HEK293 (cell line): ENCODE results near the gene NKAP.
A peak's percentile ranks its signal among the peaks of the same experiment; 100 is the strongest.

Experiments
- CTCF ChIA-PET: fragments of 350-600 bp; formaldehyde crosslinking; extraction: SDS; loops from one replicate; lab custom pipeline; 2021; ENCODE audit warnings: antibody characterized with exemption; lab: Yijun Ruan, JAX
- POLR2A ChIA-PET: fragments of 300-600 bp; formaldehyde crosslinking; extraction: SDS; loops from one replicate; lab custom pipeline; 2020; ENCODE audit warnings: antibody characterized with exemption, inconsistent platforms; lab: Yijun Ruan, JAX
- H3K27ac ChIP-seq: fragments of 200-500 bp; sonication (Bioruptor generic); 2 replicates; pipeline ENCODE4 v1.5.1; 2014; ENCODE audit warnings: low read depth, low read length, control low read depth, inconsistent platforms; ENCODE audit errors: extremely low read depth
- H3K36me3 ChIP-seq, 2 experiments: fragments of 200-500 bp in 1 of 2; sonication (Bioruptor generic) in 1 of 2; 1 replicate in 1 of 2; 2 replicates in 1 of 2; pipeline ENCODE4 v1.5.1; 2014 to 2017; ENCODE audit warnings: inconsistent platforms in 2 of 2, low read length in 2 of 2; ENCODE audit not compliant: control insufficient read depth in 2 of 2, insufficient read depth in 1 of 2
- H3K4me1 ChIP-seq: fragments of 200-500 bp; sonication (Bioruptor generic); 2 replicates; pipeline ENCODE4 v1.5.1; 2014; ENCODE audit warnings: mild to moderate bottlenecking, low read length, inconsistent platforms; ENCODE audit not compliant: control insufficient read depth, insufficient read depth
- H3K4me3 ChIP-seq: 2 replicates; pipeline ENCODE4 v1.5.1; 2011; ENCODE audit warnings: low read depth, mild to moderate bottlenecking, control low read depth, low read length, moderate library complexity
- H3K9me3 ChIP-seq: fragments of 200-500 bp; sonication (Bioruptor generic); 2 replicates; pipeline ENCODE4 v1.5.1; 2014; ENCODE audit warnings: low read depth, low read length, inconsistent platforms; ENCODE audit not compliant: control insufficient read depth, insufficient read depth
- CTCF ChIP-seq: fragments of 450-650 bp; formaldehyde crosslinking; IDR thresholded peaks from 2 replicates; pipeline ENCODE4 v1.5.1; 2016; ENCODE audit warnings: missing biosample characterization, missing genetic modification characterization
- GLIS2 ChIP-seq: fragments of 450-650 bp; formaldehyde crosslinking; IDR thresholded peaks from 2 replicates; pipeline ENCODE4 v1.5.1; 2016; ENCODE audit warnings: missing biosample characterization, missing genetic modification characterization
- KLF16 ChIP-seq: fragments of 450-650 bp; formaldehyde crosslinking; IDR thresholded peaks from 2 replicates; pipeline ENCODE4 v1.5.1; 2017; ENCODE audit warnings: missing biosample characterization, missing genetic modification characterization
- KLF8 ChIP-seq: fragments of 450-650 bp; formaldehyde crosslinking; IDR thresholded peaks from 2 replicates; pipeline ENCODE4 v1.5.1; 2016; ENCODE audit warnings: missing biosample characterization, missing genetic modification characterization
- KLF9 ChIP-seq: fragments of 450-650 bp; formaldehyde crosslinking; IDR thresholded peaks from 2 replicates; pipeline ENCODE4 v1.5.1; 2016; ENCODE audit warnings: missing biosample characterization, missing genetic modification characterization, low read depth
- SP3 ChIP-seq: fragments of 450-650 bp; formaldehyde crosslinking; IDR thresholded peaks from 2 replicates; pipeline ENCODE4 v1.5.1; 2016; ENCODE audit warnings: missing biosample characterization, missing genetic modification characterization
- ZBTB10 ChIP-seq: fragments of 450-650 bp; formaldehyde crosslinking; IDR thresholded peaks from 2 replicates; pipeline ENCODE4 v1.5.1; 2016; ENCODE audit warnings: missing biosample characterization, missing genetic modification characterization
- ZBTB20 ChIP-seq: fragments of 450-650 bp; formaldehyde crosslinking; IDR thresholded peaks from 2 replicates; pipeline ENCODE4 v1.5.1; 2016; ENCODE audit warnings: missing biosample characterization, missing genetic modification characterization
- ZBTB26 ChIP-seq: fragments of 450-650 bp; formaldehyde crosslinking; optimal IDR thresholded peaks from 2 replicates; pipeline ENCODE3; 2016; ENCODE audit warnings: missing biosample characterization, mild to moderate bottlenecking, missing genetic modification characterization
- ZBTB48 ChIP-seq: fragments of 450-650 bp; formaldehyde crosslinking; IDR thresholded peaks from 2 replicates; pipeline ENCODE4 v1.5.1; 2016; ENCODE audit warnings: missing biosample characterization, missing genetic modification characterization
- ZNF155 ChIP-seq: fragments of 450-650 bp; formaldehyde crosslinking; IDR thresholded peaks from 2 replicates; pipeline ENCODE4 v1.5.1; 2016; ENCODE audit warnings: missing biosample characterization, missing genetic modification characterization
- ZNF202 ChIP-seq: fragments of 450-650 bp; formaldehyde crosslinking; IDR thresholded peaks from 2 replicates; pipeline ENCODE4 v1.5.1; 2016; ENCODE audit warnings: missing biosample characterization, missing genetic modification characterization, borderline replicate concordance
- ZNF211 ChIP-seq: fragments of 450-650 bp; formaldehyde crosslinking; IDR thresholded peaks from 2 replicates; pipeline ENCODE4 v1.5.1; 2016; ENCODE audit warnings: low read depth, missing biosample characterization, missing genetic modification characterization
- ZNF24 ChIP-seq: fragments of 450-650 bp; formaldehyde crosslinking; IDR thresholded peaks from 2 replicates; pipeline ENCODE4 v1.5.1; 2016; ENCODE audit warnings: missing biosample characterization, missing genetic modification characterization
- ZNF280D ChIP-seq: fragments of 450-650 bp; formaldehyde crosslinking; IDR thresholded peaks from 2 replicates; pipeline ENCODE4 v1.5.1; 2016; ENCODE audit warnings: missing biosample characterization, missing genetic modification characterization
- ZNF514 ChIP-seq: fragments of 450-650 bp; formaldehyde crosslinking; IDR thresholded peaks from 2 replicates; pipeline ENCODE4 v1.5.1; 2016; ENCODE audit warnings: missing biosample characterization, missing genetic modification characterization
- ZNF561 ChIP-seq: fragments of 450-650 bp; IDR thresholded peaks from 2 replicates; pipeline ENCODE4 v1.5.1; 2018; ENCODE audit warnings: missing biosample characterization, missing genetic modification characterization, borderline replicate concordance
- ZNF600 ChIP-seq: fragments of 450-650 bp; formaldehyde crosslinking; IDR thresholded peaks from 2 replicates; pipeline ENCODE4 v1.5.1; 2016; ENCODE audit warnings: missing biosample characterization, missing genetic modification characterization
- ZNF654 ChIP-seq: fragments of 450-650 bp; formaldehyde crosslinking; IDR thresholded peaks from 2 replicates; pipeline ENCODE4 v1.5.1; 2016; ENCODE audit warnings: low read depth, missing biosample characterization, missing genetic modification characterization
- ZNF792 ChIP-seq: fragments of 450-650 bp; formaldehyde crosslinking; IDR thresholded peaks from 2 replicates; pipeline ENCODE4 v1.5.1; 2016; ENCODE audit warnings: missing biosample characterization, missing genetic modification characterization
- ZSCAN16 ChIP-seq: fragments of 450-650 bp; formaldehyde crosslinking; IDR thresholded peaks from 2 replicates; pipeline ENCODE4 v1.5.1; 2016; ENCODE audit warnings: missing biosample characterization, missing genetic modification characterization
- ZSCAN18 ChIP-seq: fragments of 450-650 bp; formaldehyde crosslinking; IDR thresholded peaks from 2 replicates; pipeline ENCODE4 v1.5.1; 2016; ENCODE audit warnings: missing biosample characterization, missing genetic modification characterization
- ZSCAN4 ChIP-seq: fragments of 450-650 bp; formaldehyde crosslinking; IDR thresholded peaks from 2 replicates; pipeline ENCODE4 v1.5.1; 2017; ENCODE audit warnings: missing biosample characterization, missing genetic modification characterization

Gene NKAP

GRCh38 chrX:119990556-119991004 lies 47.0 kb upstream of the NKAP start (continued):
- TF ChIP-seq CTCF (tag by site-specific recombination), result 0 out of 2 replicates have a peak, but pooled peaks have one; percentile 38
- TF ChIP-seq ZBTB10, result no peak
- no peak for TF ChIP-seq ZSCAN18 (tag by site-specific recombination)
- peak; percentile 26; the same call in 1 of the 2 replicates for TF ChIP-seq KLF8 (tag by site-specific recombination)
- no peak for TF ChIP-seq ZNF202 (tag by site-specific recombination)
- TF ChIP-seq ZNF561 (tag by site-specific recombination), result no peak
- peak; percentile 46; the same call in 1 of the 2 replicates for TF ChIP-seq ZNF600
- TF ChIP-seq ZBTB20 (tag by site-specific recombination), result peak; percentile 41; the same call in 1 of the 2 replicates
- TF ChIP-seq ZBTB26 (tag by site-specific recombination), result peak; percentile 17
- no peak for TF ChIP-seq ZNF24 (tag by site-specific recombination)
- TF ChIP-seq ZSCAN4, result peak; percentile 69; the same call in 1 of the 2 replicates
- TF ChIP-seq SP3, result peak; percentile 52
- peak; percentile 45; the same call in 1 of the 2 replicates for TF ChIP-seq KLF16 (tag by site-specific recombination)
- peak; percentile 69 for TF ChIP-seq ZBTB48
- peak; percentile 72 for TF ChIP-seq GLIS2
- TF ChIP-seq ZSCAN16 (tag by site-specific recombination), result 0 out of 2 replicates have a peak, but pooled peaks have one; percentile 34
- peak; percentile 46 for TF ChIP-seq KLF9 (tag by site-specific recombination)
- TF ChIP-seq, all 188 proteins: peak for 17

GRCh38 chrX:119989905-119990555 lies 46.5 kb upstream of the NKAP start:
- ChIA-PET CTCF (interaction anchor here (0.6 to 3.0 kb wide), 2 partner anchors 9 to 1992 kb away, joined by 4 to 11 read pairs; no protein-coding TSS in a partner anchor), POLR2A (no interaction called here)
- Histone ChIP-seq H3K27ac (no peak overlapping the region), H3K36me3 (no peaks in the 10 kb centered on the region), H3K4me3 (no peak overlapping the region), H3K4me1 (no peaks in the 10 kb centered on the region), H3K9me3 (no peaks in the 10 kb centered on the region)
- no peak for TF ChIP-seq ZNF514 (tag by site-specific recombination)
- no peak for TF ChIP-seq ZNF654 (tag by site-specific recombination)
- TF ChIP-seq ZNF792 (tag by site-specific recombination), result no peak
- no peak for TF ChIP-seq ZNF155
- no peak for TF ChIP-seq ZNF211 (tag by site-specific recombination)
- TF ChIP-seq ZNF280D (tag by site-specific recombination), result no peak
- TF ChIP-seq KLF8 (tag by site-specific recombination), result no peak
